ENCODE results near the gene DZANK1. TPM values are rescaled to one million over a fixed set of nuclear protein-coding genes. Genes with fewer than 3 reads are reported as not detected.
"Not testable (repeated sequence)": the region's sequence is repeated elsewhere in the genome, so short reads cannot be mapped to it uniquely, and the experiment has no call there.

DZANK1 gene
- polyA plus RNA-seq, 1 of the 3 experiments (the other 2 are of a cell fraction), result 3.3 TPM

GRCh38 chr20:18398713-18399112 lies 68.1 kb downstream of the DZANK1 start:
- not testable (repeated sequence) for H3K9me3 ChIP-seq; H3K27me3 ChIP-seq (ENCODE audit: insufficient read depth)

GRCh38 chr20:18397030-18397429 lies 69.8 kb downstream of the DZANK1 start:
- Histone ChIP-seq H3K9ac (no peak overlapping the region), H3K79me2 (ENCODE audit: insufficient read depth) (no peaks in the 10 kb centered on the region), H3K4me1 (ENCODE audit: control insufficient read depth in 1 of 2, insufficient read depth in 2 of 2, low read depth in 1 of 2, low read length in 1 of 2) (no peaks in the 10 kb centered on the region), H3K27me3 (ENCODE audit: insufficient read depth) (no peaks in the 10 kb centered on the region), H3K9me3 (no peaks in the 10 kb centered on the region), H3K9me2 (no peaks in the 10 kb centered on the region), H3K27ac (ENCODE audit: low read depth in 2 of 2, low read length in 1 of 2) (no peak overlapping the region), H3K4me2 (no peak overlapping the region), H4K20me1 (ENCODE audit: insufficient read depth) (no peaks in the 10 kb centered on the region), H3K4me3 (ENCODE audit: low read depth in 2 of 2, low read length in 1 of 2) (no peak overlapping the region), H3K36me3 (replicated peaks in 1 of 2; ENCODE audit: control insufficient read depth in 1 of 2, insufficient read depth in 2 of 2, low read length in 1 of 2) (peaks cover 0 to 11% of the 10 kb centered on the region in 2 experiments), H3F3A (replicated peaks; ENCODE audit: insufficient read depth) (no peaks in the 10 kb centered on the region), H2AFZ (ENCODE audit: low read depth) (no peak overlapping the region)
- TF ChIP-seq IRF3 (IDR thresholded peaks at IDR 0.05; ENCODE audit: low read depth, low read length) (no peak), RAD21 (IDR thresholded peaks at IDR 0.05; ENCODE audit: low read length) (no peak)
- ChIA-PET POLR2A (no interaction called here), CTCF (no interaction called here)
- no peak for DNase-seq
- WGBS (ENCODE audit: low lambda C conversion rate), result 83% methylated on average over 4 of the region's 4 CpGs

More at GRCh38 chr20:18398713-18399112, 68.1 kb downstream of the DZANK1 start:
- H3K9ac ChIP-seq; H3K9me2 ChIP-seq; CTCF ChIA-PET; H4K20me1 ChIP-seq (ENCODE audit: insufficient read depth); DNase-seq; H2AFZ ChIP-seq (ENCODE audit: low read depth); POLR2A ChIA-PET; H3K79me2 ChIP-seq (ENCODE audit: insufficient read depth); H3K4me2 ChIP-seq; H3K4me3 ChIP-seq (ENCODE audit: low read depth in 2 of 2, low read length in 1 of 2); H3K4me1 ChIP-seq (ENCODE audit: control insufficient read depth in 1 of 2, insufficient read depth in 2 of 2, low read depth in 1 of 2, low read length in 1 of 2); H3F3A ChIP-seq (replicated peaks; ENCODE audit: insufficient read depth); H3K27ac ChIP-seq (ENCODE audit: low read depth in 2 of 2, low read length in 1 of 2): not testable (repeated sequence)
- WGBS (ENCODE audit: low lambda C conversion rate), result 88% methylated on average over 8 of the region's 8 CpGs
- peaks cover 0 to 11% of the 10 kb centered on the region in 2 experiments for H3K36me3 ChIP-seq (replicated peaks in 1 of 2; ENCODE audit: control insufficient read depth in 1 of 2, insufficient read depth in 2 of 2, low read length in 1 of 2)

- Histone ChIP-seq H2AFZ (ENCODE audit: low read depth) (no peak overlapping the region), H3K4me1 (ENCODE audit: control insufficient read depth in 1 of 2, insufficient read depth in 2 of 2, low read depth in 1 of 2, low read length in 1 of 2) (no peaks in the 10 kb centered on the region), H3K27ac (ENCODE audit: low read depth in 2 of 2, low read length in 1 of 2) (no peak overlapping the region), H3K9me2 (no peaks in the 10 kb centered on the region), H3K9me3 (no peaks in the 10 kb centered on the region), H3K4me3 (ENCODE audit: low read depth in 2 of 2, low read length in 1 of 2) (no peak overlapping the region), H3K9ac (no peak overlapping the region), H3K36me3 (replicated peaks in 1 of 2; ENCODE audit: control insufficient read depth in 1 of 2, insufficient read depth in 2 of 2, low read length in 1 of 2) (peaks cover 0 to 6% of the 10 kb centered on the region in 2 experiments), H3K79me2 (ENCODE audit: insufficient read depth) (no peaks in the 10 kb centered on the region), H3K4me2 (no peak overlapping the region), H4K20me1 (ENCODE audit: insufficient read depth) (no peaks in the 10 kb centered on the region), H3K27me3 (ENCODE audit: insufficient read depth) (no peaks in the 10 kb centered on the region), H3F3A (replicated peaks; ENCODE audit: insufficient read depth) (no peaks in the 10 kb centered on the region)
- no peak for DNase-seq
- 62% methylated on average over 1 of the region's 1 CpG for WGBS (ENCODE audit: low lambda C conversion rate)
- CTCF ChIA-PET, result interaction anchor here (0.9 kb wide), 1 partner anchor 18 kb away, joined by 4 read pairs; no protein-coding TSS in a partner anchor
- POLR2A ChIA-PET, result no interaction called here
- TF ChIP-seq SMC3 (IDR thresholded peaks at IDR 0.05; ENCODE audit: low read depth, low read length) (no peak), TEAD4 (IDR thresholded peaks at IDR 0.05; ENCODE audit: borderline replicate concordance, insufficient read depth) (no peak), EZH2phosphoT487 (IDR thresholded peaks at IDR 0.05; ENCODE audit: borderline replicate concordance, low read depth) (no peak), FOXM1 (IDR thresholded peaks at IDR 0.05; ENCODE audit: low read depth) (no peak), NRF1 (IDR thresholded peaks at IDR 0.05; ENCODE audit: low read depth, low read length) (no peak), FOSL2 (IDR thresholded peaks at IDR 0.05; ENCODE audit: borderline replicate concordance, low read depth) (no peak), GATA2 (CRISPR knock-in tag; IDR thresholded peaks at IDR 0.05) (no peak), CHD2 (IDR thresholded peaks at IDR 0.05; ENCODE audit: low read length, partially characterized antibody) (no peak), FOXJ3 (CRISPR knock-in tag; IDR thresholded peaks at IDR 0.05) (no peak), RXRA (IDR thresholded peaks at IDR 0.05; ENCODE audit: borderline replicate concordance, low read depth) (no peak), GABPA (IDR thresholded peaks at IDR 0.05; ENCODE audit: low read depth) (no peak), IRF3 (IDR thresholded peaks at IDR 0.05; ENCODE audit: low read depth, low read length) (no peak), ELF1 (IDR thresholded peaks at IDR 0.05) (no peak), JUND (IDR thresholded peaks at IDR 0.05) (no peak), YY1 (IDR thresholded peaks at IDR 0.05; ENCODE audit: low read depth) (no peak), NFIC (IDR thresholded peaks at IDR 0.05; ENCODE audit: borderline replicate concordance) (no peak), USF1 (IDR thresholded peaks at IDR 0.05; ENCODE audit: borderline replicate concordance, low read depth) (no peak), MXI1 (IDR thresholded peaks at IDR 0.05; ENCODE audit: low read depth, low read length) (no peak), ZBTB33 (IDR thresholded peaks at IDR 0.05; ENCODE audit: borderline replicate concordance, low read depth) (no peak)
Observed at GRCh38 chr20:18395544-18395943, 71.3 kb downstream of the DZANK1 start.

Data from SK-N-SH (cell line).